SU-DHL-6 (cell line): ENCODE results near the gene BCORL1.

Source experiments
- H2AFZ ChIP-seq: fragments of 200-600 bp; sonication (generic); 2 replicates; pipeline ENCODE4 v1.6.1; 2014; ENCODE audit warnings: low read depth, mild to moderate bottlenecking, moderate library complexity, mixed read lengths, antibody characterized with exemption, low read length; ENCODE audit not compliant: severe bottlenecking
- H3F3A ChIP-seq: fragments of 200-600 bp; shearing (Covaris generic); 2 replicates; pipeline ENCODE4 v1.6.0; 2016; ENCODE audit warnings: antibody characterized with exemption, mild to moderate bottlenecking; ENCODE audit not compliant: insufficient read depth
- H3K27ac ChIP-seq: fragments of 200-600 bp; sonication (generic); 2 replicates; pipeline ENCODE4 v1.5.1; 2016; ENCODE audit warnings: low read depth, mild to moderate bottlenecking, low read length, moderate library complexity, mixed read lengths
- H3K27me3 ChIP-seq: fragments of 200-600 bp; sonication (generic), shearing (Covaris generic); 2 replicates; pipeline ENCODE4 v1.6.0; 2014; ENCODE audit warnings: mild to moderate bottlenecking, low read length
- H3K36me3 ChIP-seq: fragments of 200-600 bp; sonication (generic); 2 replicates; pipeline ENCODE4 v1.6.1; 2014; ENCODE audit warnings: mild to moderate bottlenecking, low read length, mixed read lengths
- H3K4me2 ChIP-seq: fragments of 300-600, 200-600 bp; shearing (Covaris generic), sonication (generic); 2 replicates; pipeline ENCODE4 v1.6.0; 2014; ENCODE audit warnings: low read length, low read depth, mild to moderate bottlenecking; ENCODE audit not compliant: poor library complexity, severe bottlenecking
- H3K4me3 ChIP-seq: fragments of 200-600 bp; sonication (generic); 2 replicates; pipeline ENCODE4 v1.5.1; 2014; ENCODE audit warnings: antibody characterized with exemption, low read length, mild to moderate bottlenecking, mixed read lengths; ENCODE audit not compliant: insufficient read depth, poor library complexity, severe bottlenecking
- H3K79me2 ChIP-seq: fragments of 200-600 bp; sonication (generic); 2 replicates; pipeline ENCODE4 v1.6.1; 2014; ENCODE audit warnings: mild to moderate bottlenecking, low read length, moderate library complexity; ENCODE audit not compliant: insufficient read depth
- H3K9ac ChIP-seq: fragments of 200-600 bp; sonication (generic); 2 replicates; pipeline ENCODE4 v1.7.0; 2014; ENCODE audit warnings: mild to moderate bottlenecking, low read length
- H3K9me2 ChIP-seq: fragments of 200-600 bp; sonication (generic); replicated peaks from 2 replicates; pipeline ENCODE4 v1.6.1; 2014; ENCODE audit warnings: low read length; ENCODE audit not compliant: insufficient read depth
- H3K9me3 ChIP-seq: fragments of 200-600 bp; sonication (generic); 2 replicates; pipeline ENCODE4 v1.6.1; 2014; ENCODE audit warnings: low read length, mixed read lengths; ENCODE audit not compliant: insufficient read depth
- H4K20me1 ChIP-seq: fragments of 200-600 bp; sonication (generic); 2 replicates; pipeline ENCODE4 v1.6.1; 2014; ENCODE audit warnings: low read depth, mild to moderate bottlenecking, antibody characterized with exemption, low read length, moderate library complexity, mixed read lengths
- EZH2phosphoT487 ChIP-seq: fragments of 200-600 bp; sonication (generic), shearing (Covaris generic); conservative IDR thresholded peaks from 2 replicates; pipeline ENCODE4 v1.6.1; 2018; ENCODE audit warnings: mild to moderate bottlenecking, antibody characterized with exemption, low read length, moderate library complexity, mixed read lengths
- TF ChIP-seq, protein P1 (sequence below): fragments of 200-600 bp; sonication (generic); IDR thresholded peaks from one replicate; pipeline ENCODE4 v1.5.1; 2017; ENCODE audit warnings: antibody characterized with exemption, mild to moderate bottlenecking, low read length, moderate library complexity; ENCODE audit not compliant: insufficient read depth, poor library complexity, severe bottlenecking

The BCORL1 gene

DNA sequence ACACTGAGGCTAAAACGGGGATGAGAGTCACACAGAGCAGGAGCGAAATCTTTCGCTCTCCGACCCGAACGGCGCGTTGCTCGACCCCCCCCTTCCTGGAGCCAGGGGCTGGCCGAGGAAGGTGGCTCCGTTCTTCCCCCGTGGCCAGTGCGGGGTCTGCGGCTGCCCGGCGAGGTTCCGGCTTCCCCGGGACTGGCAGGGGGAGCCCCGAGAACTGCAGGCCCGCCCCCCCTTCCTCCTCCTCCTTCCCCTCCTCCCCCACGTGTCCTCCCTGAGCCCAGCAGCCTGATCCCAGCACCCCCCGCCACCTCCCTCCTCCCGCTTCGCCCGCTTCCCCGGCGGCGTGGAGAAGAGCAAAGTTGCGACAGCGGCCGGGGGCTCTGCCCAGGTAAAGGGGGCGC, 2.4 kb upstream of the BCORL1 start:
- H3K36me3 ChIP-seq, result no peaks in the 10 kb centered on the region
- TF ChIP-seq EZH2phosphoT487, result no peak
- TF ChIP-seq, protein P1, sequence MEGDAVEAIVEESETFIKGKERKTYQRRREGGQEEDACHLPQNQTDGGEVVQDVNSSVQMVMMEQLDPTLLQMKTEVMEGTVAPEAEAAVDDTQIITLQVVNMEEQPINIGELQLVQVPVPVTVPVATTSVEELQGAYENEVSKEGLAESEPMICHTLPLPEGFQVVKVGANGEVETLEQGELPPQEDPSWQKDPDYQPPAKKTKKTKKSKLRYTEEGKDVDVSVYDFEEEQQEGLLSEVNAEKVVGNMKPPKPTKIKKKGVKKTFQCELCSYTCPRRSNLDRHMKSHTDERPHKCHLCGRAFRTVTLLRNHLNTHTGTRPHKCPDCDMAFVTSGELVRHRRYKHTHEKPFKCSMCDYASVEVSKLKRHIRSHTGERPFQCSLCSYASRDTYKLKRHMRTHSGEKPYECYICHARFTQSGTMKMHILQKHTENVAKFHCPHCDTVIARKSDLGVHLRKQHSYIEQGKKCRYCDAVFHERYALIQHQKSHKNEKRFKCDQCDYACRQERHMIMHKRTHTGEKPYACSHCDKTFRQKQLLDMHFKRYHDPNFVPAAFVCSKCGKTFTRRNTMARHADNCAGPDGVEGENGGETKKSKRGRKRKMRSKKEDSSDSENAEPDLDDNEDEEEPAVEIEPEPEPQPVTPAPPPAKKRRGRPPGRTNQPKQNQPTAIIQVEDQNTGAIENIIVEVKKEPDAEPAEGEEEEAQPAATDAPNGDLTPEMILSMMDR, result no peak
- H3K27ac ChIP-seq, result no peak overlapping the region
- H3K9me2 ChIP-seq, result no peaks in the 10 kb centered on the region
- H3K9me3 ChIP-seq, result no peaks in the 10 kb centered on the region
- H3K79me2 ChIP-seq, result no peaks in the 10 kb centered on the region
- H4K20me1 ChIP-seq, result no peaks in the 10 kb centered on the region
- H3K4me3 ChIP-seq, result no peak overlapping the region
- H2AFZ ChIP-seq, result no peak overlapping the region
- no peak overlapping the region for H3K9ac ChIP-seq
- H3K27me3 ChIP-seq, result no peaks in the 10 kb centered on the region
- H3K4me2 ChIP-seq, result no peak overlapping the region
- no peaks in the 10 kb centered on the region for H3F3A ChIP-seq

DNA sequence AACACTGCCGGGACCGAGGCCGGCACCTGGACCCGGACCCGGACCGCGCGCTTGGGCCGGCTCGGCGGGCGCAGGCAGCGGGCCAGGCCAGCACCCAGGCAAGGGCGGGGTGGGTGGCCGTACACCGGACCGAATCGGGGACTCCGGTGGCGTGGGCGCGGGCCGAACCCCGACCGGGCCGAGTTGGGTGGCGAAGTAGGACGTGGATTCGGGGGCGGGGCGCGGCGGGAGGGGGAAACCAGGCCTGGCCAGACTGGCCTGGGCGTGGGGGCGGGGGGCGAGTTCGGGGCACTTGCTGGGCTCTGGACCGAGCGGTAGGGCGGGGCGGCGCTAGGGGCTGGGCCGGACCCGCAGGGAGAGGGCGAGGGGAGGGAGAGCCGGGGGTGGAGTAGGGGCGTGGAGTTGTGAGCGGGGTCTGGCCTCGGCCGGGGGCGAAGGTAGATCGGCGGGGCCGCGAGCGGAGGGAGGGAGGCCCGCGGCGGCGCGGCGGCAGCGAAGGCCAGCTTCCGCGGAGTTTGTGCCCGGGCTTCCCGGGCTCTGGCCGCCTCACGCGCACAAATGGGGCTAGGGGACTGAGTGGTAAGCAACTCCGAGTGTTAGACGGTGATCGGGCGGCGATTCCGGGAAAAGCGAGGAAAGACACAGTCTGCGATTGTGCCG, 1.8 kb upstream of the BCORL1 start:
- H3K9me3 ChIP-seq, result no peaks in the 10 kb centered on the region
- peak overlapping the region; percentile 59; the same call in 1 of the 2 replicates for H3K9ac ChIP-seq
- no peaks in the 10 kb centered on the region for H3K36me3 ChIP-seq
- no peaks in the 10 kb centered on the region for H3K79me2 ChIP-seq
- no peaks in the 10 kb centered on the region for H3K9me2 ChIP-seq
- no peak overlapping the region for H2AFZ ChIP-seq
- H4K20me1 ChIP-seq, result no peaks in the 10 kb centered on the region
- no peaks in the 10 kb centered on the region for H3F3A ChIP-seq
- H3K4me3 ChIP-seq, result peak overlapping the region; percentile 26
- H3K27me3 ChIP-seq, result no peaks in the 10 kb centered on the region
- no peak overlapping the region for H3K27ac ChIP-seq
- H3K4me2 ChIP-seq, result no peak overlapping the region
- no peak for TF ChIP-seq EZH2phosphoT487
- TF ChIP-seq, protein P1, result no peak

DNA sequence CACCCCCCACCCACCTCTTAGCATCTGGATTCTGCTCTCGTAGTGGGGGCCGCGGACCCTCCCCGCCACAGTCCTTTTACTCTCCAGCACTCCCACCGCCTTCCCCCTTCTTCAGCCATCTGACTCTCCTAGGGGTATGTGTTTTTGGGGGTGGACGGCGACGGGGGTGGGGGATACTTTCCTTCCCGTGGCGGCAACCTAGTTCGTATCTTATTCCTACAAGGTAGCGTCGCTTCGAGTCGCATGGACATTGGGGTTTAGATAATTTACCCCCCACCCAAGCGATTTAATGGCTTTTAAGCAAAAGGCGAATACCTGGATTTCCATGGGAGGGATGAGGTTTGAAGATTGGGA, 1.3 kb upstream of the BCORL1 start:
- no peaks in the 10 kb centered on the region for H4K20me1 ChIP-seq
- TF ChIP-seq, protein P1, result no peak
- no peak for TF ChIP-seq EZH2phosphoT487
- H2AFZ ChIP-seq, result no peak overlapping the region
- H3K27me3 ChIP-seq, result no peaks in the 10 kb centered on the region
- H3F3A ChIP-seq, result no peaks in the 10 kb centered on the region
- H3K4me3 ChIP-seq, result peak overlapping the region; percentile 26
- H3K9me2 ChIP-seq, result no peaks in the 10 kb centered on the region
- H3K4me2 ChIP-seq, result no peak overlapping the region
- no peaks in the 10 kb centered on the region for H3K36me3 ChIP-seq
- no peak overlapping the region for H3K27ac ChIP-seq
- H3K79me2 ChIP-seq, result no peaks in the 10 kb centered on the region
- H3K9ac ChIP-seq, result peak overlapping the region; percentile 59; the same call in 1 of the 2 replicates
- no peaks in the 10 kb centered on the region for H3K9me3 ChIP-seq
